Choroid plexus epithelial cell (primary cell): Measurements from ENCODE around the gene ADARB2.
"Not testable (repeated sequence)": the region's sequence is repeated elsewhere in the genome, so short reads cannot be mapped to it uniquely, and the experiment has no call there.

Experiments used
- DNase-seq: peaks from one replicate; pipeline ENCODE4 v3.0.0-alpha.2; 2010; ENCODE audit warnings: low read depth
- H3K4me3 ChIP-seq: 2 replicates; pipeline ENCODE4 v1.5.1; 2011; ENCODE audit warnings: low read depth, mild to moderate bottlenecking, control low read depth, low read length, moderate library complexity
- TF ChIP-seq, protein P1 (sequence below): conservative IDR thresholded peaks from 2 replicates; pipeline ENCODE4 v1.5.1; 2011; ENCODE audit warnings: low read depth, mild to moderate bottlenecking, control low read depth, inconsistent platforms, low read length, moderate library complexity

ADARB2 gene

DNA sequence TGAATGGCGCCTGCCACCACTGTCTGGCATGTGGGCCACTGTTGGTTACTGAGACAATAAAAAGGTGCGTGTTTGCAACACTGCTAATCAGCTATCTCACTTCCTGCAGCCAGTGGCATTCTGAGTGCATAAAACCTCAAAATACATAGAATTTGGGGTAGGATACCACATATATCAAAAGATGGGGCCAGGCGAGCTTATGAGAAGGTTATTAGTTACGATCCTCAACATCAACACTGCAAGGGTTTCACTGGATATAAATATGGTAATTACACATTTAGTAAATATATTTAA is 480.9 kb downstream of the ADARB2 start:
- no peak for DNase-seq
- H3K4me3 ChIP-seq = no peak overlapping the region
- TF ChIP-seq, protein P1, sequence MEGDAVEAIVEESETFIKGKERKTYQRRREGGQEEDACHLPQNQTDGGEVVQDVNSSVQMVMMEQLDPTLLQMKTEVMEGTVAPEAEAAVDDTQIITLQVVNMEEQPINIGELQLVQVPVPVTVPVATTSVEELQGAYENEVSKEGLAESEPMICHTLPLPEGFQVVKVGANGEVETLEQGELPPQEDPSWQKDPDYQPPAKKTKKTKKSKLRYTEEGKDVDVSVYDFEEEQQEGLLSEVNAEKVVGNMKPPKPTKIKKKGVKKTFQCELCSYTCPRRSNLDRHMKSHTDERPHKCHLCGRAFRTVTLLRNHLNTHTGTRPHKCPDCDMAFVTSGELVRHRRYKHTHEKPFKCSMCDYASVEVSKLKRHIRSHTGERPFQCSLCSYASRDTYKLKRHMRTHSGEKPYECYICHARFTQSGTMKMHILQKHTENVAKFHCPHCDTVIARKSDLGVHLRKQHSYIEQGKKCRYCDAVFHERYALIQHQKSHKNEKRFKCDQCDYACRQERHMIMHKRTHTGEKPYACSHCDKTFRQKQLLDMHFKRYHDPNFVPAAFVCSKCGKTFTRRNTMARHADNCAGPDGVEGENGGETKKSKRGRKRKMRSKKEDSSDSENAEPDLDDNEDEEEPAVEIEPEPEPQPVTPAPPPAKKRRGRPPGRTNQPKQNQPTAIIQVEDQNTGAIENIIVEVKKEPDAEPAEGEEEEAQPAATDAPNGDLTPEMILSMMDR = no peak

DNA sequence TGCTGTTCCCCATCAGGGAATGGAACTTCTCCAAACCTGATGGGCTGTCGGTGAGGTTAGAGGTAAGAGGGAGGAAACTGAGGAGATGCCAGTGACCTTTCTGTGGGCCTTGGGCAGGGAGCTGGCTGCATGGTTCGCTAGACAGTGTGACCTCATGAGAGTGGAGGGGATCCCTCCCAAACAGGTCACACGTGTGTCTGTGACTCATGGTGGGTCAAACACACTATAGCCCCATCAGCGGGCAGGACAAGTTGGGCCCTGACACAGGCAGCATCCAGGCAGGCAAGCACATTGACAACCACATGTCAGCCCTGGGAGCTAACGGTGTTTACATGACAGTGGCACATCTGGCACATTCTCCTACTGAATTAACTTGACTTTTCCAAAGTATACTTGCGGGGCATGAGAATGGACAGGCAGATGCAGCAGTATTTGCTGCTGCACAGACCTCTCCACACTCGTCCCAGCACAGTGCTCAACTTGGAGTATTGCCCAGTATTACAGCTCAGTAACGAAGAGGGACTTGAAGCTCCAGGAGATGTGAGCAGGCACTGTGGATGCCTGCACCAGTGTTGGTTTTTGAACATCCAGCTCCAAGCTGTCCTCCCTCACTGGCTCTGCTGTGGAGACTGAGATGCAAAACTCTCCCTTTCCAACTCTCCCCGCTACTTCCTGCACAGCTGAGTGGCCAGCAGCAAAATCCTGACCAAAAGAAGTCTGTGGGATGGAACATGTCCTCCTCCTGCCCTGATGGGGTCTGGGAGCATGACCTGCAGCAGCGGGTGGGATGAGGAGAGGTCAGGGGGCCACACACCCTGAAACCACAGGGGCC is 481.5 kb downstream of the ADARB2 start:
- TF ChIP-seq, protein P1 = no peak
- no peak for DNase-seq
- no peak overlapping the region for H3K4me3 ChIP-seq

DNA sequence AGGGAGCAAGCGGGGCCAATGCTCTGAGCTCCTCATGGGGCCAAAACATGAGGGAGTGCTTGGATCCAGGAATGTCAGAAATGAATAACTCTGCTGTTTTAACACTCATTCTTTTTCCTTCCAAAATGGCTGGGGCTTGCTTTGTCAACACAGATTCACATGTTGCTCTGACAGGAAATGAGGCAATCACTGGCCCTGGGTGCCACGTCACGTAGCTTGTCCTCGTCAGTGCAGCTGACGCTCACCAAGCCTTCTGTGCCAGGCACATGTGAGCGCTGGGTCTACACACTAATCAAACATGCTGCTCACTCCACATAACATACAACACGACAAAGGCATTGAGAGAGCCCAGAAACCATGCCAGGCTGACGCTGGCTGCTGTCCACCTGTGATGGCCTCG is 482.2 kb downstream of the ADARB2 start:
- TF ChIP-seq, protein P1 = no peak
- no peak for DNase-seq
- H3K4me3 ChIP-seq = no peak overlapping the region

DNA sequence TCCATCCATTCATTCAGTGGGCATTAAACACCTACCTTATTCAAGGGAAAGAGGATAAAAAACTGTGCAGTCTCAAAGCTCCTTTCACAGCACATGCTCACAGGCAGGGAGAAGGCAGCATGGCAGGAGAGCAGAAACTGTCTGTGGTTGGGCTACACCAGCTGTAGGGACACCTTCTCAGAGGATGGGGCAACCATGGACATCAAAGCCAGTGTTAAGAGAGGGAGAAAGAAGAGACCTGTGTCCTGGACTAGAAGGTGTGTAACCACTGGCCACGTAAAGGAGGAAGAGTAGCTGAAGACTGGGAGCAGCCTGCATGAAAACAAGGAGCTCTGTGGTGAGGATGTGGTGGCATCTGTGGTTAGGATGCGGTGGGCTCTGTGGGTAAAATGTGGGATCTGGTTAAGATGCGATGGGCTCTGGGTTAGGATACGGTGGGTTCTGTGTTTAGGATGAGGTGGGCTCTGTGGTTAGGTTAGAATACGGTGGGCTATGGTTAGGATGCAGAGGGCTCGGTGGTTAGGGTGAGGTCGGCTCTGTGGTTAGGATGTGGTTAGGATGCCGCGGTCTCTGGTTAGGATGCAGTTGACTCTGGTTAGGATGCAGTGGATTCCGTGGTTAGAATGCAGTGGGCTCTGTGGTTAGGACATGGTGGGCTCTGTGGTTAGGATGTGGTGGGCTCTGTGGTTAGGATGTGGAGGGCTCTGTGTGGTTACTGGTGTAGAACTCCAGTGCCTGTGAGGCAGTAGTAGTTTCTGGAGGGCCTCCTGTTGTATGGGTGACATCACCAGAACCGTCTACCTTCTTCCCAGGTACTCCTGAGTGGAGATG is 483.6 kb downstream of the ADARB2 start:
- no peak overlapping the region for H3K4me3 ChIP-seq
- no peak for DNase-seq
- TF ChIP-seq, protein P1 = no peak

DNA sequence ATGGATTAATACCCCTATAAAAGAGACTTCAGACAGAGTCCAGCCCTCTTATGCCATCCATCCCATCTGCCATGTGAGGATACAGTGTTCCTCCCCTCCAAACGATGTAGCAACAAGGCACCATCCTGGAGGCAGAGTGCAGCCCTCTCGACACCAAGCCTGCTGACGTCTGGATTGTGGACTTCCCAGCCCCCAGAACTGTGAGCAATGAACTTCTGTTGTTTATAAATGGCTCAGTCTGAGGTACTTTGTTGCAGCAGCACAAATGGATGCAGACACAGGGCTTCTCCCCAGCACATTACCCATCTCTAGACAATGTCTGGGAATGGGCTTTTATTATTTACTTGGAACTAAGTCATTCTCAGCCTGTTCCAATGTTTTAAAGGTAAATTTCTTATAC is 485.6 kb downstream of the ADARB2 start:
- DNase-seq = no peak
- no peak overlapping the region for H3K4me3 ChIP-seq
- TF ChIP-seq, protein P1 = no peak

DNA sequence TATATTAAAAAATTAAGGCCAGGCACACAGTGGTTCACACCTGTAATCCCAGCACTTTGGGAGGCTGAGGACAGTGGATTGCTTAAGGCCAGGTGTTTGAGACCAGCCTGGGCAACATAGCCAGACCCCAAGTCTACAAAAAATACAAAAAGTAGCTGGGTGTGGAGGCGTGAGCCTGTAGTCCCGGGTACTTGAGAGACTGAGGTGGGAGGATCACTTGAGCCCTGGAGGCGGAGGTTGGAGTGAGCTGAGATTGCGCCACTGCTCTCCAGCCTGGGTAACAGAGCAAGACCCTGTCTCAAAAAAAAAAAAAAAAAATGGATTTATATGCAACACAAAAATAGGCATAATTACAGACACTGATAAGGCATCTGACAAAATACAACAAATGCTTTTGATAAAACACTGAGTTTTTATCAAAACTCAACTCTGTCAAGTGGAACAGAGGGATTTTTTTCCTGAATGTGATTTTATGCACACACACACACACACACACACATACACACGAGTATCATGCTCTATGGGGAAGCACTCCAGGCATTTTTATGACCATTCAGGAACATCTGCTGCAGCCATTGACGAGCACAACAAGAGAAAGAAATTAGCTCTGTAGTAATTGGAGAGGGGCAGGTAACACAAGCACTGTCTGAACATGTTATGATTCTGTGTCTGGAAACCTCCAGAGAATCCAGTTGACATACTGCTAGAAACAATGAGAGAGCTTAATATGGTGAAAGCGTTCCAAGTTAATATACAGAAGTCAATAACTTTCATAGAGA is 488.0 kb downstream of the ADARB2 start:
- DNase-seq = no peak
- TF ChIP-seq, protein P1 = no peak
- no peak overlapping the region for H3K4me3 ChIP-seq

DNA sequence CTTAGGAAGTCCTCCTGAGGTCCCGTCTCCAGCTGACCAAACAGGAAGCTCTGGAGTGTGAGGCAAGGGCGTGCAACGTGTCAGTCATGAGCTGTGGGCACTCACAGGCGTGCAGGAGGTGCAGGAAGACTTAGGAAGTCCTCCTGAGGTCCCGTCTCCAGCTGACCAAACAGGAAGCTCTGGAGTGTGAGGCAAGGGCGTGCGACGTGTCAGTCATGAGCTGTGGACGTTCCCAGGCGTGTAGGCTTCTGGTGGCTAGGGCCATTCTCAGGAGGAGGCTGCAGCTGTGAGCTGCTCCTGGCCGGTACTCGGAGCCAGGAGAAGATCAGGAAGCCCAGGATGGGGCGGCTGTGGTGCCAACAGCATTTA is 489.1 kb downstream of the ADARB2 start:
- DNase-seq, H3K4me3 ChIP-seq: not testable (repeated sequence)
